Epithelial cell of esophagus (primary cell): Measurements from ENCODE around the gene KEL.

Source experiments
- DNase-seq: peaks from one replicate; pipeline ENCODE4 v3.0.0; 2010; ENCODE audit warnings: low read depth
- H3K4me3 ChIP-seq: 2 replicates; pipeline ENCODE4 v1.5.1; 2011; ENCODE audit warnings: mild to moderate bottlenecking, low read length, control low read depth
- TF ChIP-seq, protein P1 (sequence below): IDR thresholded peaks from 2 replicates; pipeline ENCODE4 v1.5.1; 2011; ENCODE audit warnings: low read depth, mild to moderate bottlenecking, low read length, control low read depth, inconsistent platforms; ENCODE audit not compliant: insufficient read depth; ENCODE audit errors: missing control alignments

KEL gene

DNA sequence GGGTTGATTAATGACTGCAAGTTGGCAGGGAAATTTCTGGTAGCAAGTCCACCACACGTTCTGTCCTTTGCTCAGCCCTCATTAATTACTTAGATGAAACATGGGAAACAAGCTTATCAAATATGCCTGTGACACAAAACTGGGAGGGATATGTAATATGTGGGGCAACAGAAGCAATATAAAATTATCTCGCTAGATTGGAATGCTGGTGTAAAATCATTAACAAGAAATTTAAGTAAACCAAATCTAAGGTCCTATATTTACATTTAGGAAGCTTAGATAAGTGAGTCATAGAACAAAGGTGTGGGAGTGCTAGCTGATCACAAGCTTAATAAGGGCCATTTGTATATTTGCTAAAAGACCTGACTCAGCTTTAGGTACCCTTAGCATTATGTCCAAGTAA, 52.1 kb downstream of the KEL start:
- peak; percentile 2 for DNase-seq
- no peak overlapping the region for H3K4me3 ChIP-seq
- TF ChIP-seq, protein P1, sequence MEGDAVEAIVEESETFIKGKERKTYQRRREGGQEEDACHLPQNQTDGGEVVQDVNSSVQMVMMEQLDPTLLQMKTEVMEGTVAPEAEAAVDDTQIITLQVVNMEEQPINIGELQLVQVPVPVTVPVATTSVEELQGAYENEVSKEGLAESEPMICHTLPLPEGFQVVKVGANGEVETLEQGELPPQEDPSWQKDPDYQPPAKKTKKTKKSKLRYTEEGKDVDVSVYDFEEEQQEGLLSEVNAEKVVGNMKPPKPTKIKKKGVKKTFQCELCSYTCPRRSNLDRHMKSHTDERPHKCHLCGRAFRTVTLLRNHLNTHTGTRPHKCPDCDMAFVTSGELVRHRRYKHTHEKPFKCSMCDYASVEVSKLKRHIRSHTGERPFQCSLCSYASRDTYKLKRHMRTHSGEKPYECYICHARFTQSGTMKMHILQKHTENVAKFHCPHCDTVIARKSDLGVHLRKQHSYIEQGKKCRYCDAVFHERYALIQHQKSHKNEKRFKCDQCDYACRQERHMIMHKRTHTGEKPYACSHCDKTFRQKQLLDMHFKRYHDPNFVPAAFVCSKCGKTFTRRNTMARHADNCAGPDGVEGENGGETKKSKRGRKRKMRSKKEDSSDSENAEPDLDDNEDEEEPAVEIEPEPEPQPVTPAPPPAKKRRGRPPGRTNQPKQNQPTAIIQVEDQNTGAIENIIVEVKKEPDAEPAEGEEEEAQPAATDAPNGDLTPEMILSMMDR, result no peak

DNA sequence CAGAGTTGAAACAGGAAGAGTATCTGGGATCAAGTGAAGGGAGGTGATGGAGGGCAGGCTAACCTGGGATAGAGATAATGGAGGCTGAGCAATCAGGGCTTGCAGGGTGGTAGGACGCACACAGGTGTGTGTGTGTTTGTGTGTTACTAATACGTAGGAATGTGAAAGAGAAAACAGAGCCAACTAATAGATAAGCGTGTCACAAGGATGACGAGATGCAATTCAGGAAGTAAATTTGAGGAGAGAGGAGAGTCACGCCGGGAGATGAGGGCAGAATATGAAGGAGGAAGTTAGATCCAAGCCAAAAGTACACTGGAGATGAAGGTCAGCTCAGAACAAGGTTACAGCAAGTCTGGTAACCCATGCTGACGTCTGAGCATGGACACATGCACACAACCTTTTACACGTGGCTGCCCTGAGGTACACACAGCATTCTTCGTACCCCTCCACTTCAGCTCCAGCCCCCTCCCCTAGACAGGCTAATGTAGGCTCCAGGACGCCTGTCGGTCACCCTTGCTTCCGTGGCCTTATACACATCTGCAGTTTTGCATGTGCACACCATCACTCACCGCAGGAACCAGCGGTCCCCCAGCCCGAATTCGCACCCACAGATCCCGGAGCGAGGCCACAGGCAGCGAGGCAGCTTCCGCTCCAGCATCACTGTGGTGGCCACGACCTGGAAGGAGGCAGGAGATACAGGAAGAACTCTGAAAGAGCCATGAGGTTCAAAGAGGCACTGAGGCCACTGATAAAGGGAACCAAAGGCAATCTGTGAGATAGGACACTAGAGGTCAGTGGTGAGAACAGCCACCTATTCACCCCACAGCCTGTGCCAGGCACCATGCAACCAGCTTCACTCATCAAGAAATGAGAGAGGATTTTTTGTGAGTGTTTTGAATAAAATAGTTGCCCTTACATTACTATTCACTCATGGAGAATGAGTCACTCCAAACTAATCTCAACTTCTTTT, 53.0 kb downstream of the KEL start:
- H3K4me3 ChIP-seq, result no peak overlapping the region
- DNase-seq, result no peak
- TF ChIP-seq, protein P1, result peak; percentile 9

DNA sequence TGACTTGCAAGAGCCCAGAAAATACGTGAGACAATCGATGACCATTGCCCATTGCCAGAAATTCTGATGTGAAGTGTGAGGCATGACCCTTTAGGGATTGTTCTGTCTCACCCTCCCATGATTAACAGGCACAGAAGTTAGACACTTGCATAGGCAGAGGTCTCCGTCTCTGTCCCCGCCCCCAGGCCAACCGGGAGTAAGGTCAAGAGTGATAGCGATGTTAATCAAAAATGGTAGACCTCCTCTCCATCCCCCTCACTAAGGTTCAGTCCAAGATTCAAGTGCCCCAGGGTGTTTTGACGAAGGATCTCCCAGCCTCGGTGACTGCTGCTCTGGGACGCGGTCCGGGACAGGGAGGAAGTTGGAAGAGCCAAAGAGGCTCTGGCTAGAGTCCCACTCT, 53.9 kb downstream of the KEL start:
- TF ChIP-seq, protein P1, result no peak
- DNase-seq, result no peak
- H3K4me3 ChIP-seq, result no peak overlapping the region

DNA sequence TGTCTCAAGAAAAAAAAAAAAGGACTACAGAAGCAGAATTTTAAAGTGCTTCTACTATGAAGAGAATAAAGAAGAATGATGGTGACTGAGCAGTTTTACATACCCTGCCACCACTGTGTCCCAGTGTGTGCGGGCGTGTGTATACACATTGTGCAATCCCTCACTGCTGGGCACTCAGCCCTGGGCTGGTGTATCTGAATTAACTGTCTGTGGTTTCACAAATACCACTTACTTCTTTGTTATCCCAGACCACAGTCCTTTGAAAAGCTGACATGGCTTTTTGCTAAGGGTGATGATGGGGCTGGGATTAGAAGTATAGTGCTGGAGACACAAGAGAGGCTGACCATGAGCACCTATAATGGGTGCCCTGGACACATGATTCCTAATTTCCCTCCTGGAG, 55.5 kb downstream of the KEL start:
- TF ChIP-seq, protein P1, result no peak
- no peak overlapping the region for H3K4me3 ChIP-seq
- no peak for DNase-seq

DNA sequence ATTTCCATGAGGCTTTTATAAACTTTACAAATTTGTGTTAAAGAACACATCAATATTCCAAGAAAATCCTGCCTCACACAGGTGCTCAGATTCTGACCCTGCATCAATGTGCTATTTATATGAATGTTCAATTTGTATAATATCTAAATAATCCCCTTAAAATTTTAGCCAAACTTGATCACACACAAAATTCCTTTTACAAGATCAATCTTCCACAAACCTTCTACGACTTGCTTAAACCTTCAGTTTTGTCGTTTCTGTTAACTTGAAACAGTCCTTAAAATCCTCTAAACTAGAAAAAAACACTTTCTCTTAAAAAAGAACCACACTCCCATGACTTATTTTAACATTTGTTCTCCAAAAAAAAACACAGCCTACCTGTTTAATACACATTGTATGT, 56.4 kb downstream of the KEL start:
- no peak for DNase-seq
- no peak overlapping the region for H3K4me3 ChIP-seq
- TF ChIP-seq, protein P1, result no peak

DNA sequence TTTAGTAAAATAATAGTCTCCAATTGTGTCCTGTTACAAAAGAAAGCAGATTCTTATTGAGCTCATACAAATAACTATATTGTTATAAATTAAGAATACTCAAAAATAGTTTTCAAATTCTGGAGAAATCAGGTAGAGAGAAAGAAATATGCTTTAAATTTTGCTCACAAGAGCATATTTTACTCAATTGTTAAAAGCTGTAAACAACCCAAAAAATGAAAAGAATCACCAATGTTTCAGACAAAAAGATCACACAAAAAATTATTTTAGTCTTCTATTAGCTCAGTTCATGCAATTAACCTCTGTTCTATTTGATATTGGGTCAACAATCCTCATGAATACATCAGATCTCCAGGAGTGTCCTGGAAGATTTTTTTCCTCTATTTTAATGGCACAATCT, 58.0 kb downstream of the KEL start:
- DNase-seq, result no peak
- H3K4me3 ChIP-seq, result no peak overlapping the region
- TF ChIP-seq, protein P1, result no peak
